A549 treated with AZD9567 at 1 μM for 4 hours (cell line): ENCODE measurements around the gene ZNF710. TPM values are rescaled to one million over a fixed set of nuclear protein-coding genes. Genes with fewer than 3 reads are reported as not detected.

ENCODE experiments used
- total RNA-seq: library from RNA; stranded (reverse); fragments of 200-300 nt; extraction: Qiagen RNA extraction; gene quantifications from 5 replicates; pipeline ENCODE4 v1.2.3, GENCODE V29; 2022; ENCODE audit not compliant: insufficient read depth

ZNF710 gene
- 12.2 to 14.4 TPM (median 13.4 TPM) in 5 replicates for total RNA-seq

GRCh38 chr15:90001062-90001682 is at the start of gene ZNF710:
ZNF710 (plus strand) TSS chr15:90001324; CDS start chr15:90067138, 65,814 bp downstream.

GRCh38 chr15:90101969-90102890 is 101.1 kb downstream of the ZNF710 start, which contains the start of gene IDH2:
IDH2 (minus strand) TSS chr15:90102468; CDS start chr15:90102390, 78 bp downstream.

Other genes starting within 250 kb of the ZNF710 start
- 0.28 to 0.50 TPM (median 0.38 TPM) in 4 of 5 replicates, not detected in the other for gene MESP2, start 225.0 kb upstream of the ZNF710 start, total RNA-seq
- 46.9 to 63.8 TPM (median 50.8 TPM) in 5 replicates for gene ANPEP, start 186.5 kb upstream of the ZNF710 start, total RNA-seq
- gene AP3S2, start 107.3 kb upstream of the ZNF710 start, total RNA-seq, result 35.1 to 59.3 TPM (median 40.9 TPM) in 5 replicates
- gene ARPIN, start 88.4 kb upstream of the ZNF710 start, total RNA-seq, result 10.1 to 15.8 TPM (median 12.0 TPM) in 5 replicates
- 41.0 to 48.4 TPM (median 47.3 TPM) in 5 replicates for gene IDH2, start 101.1 kb downstream of the ZNF710 start, total RNA-seq
- gene SEMA4B, start 200.0 kb downstream of the ZNF710 start, total RNA-seq, result 60.7 to 85.0 TPM (median 82.2 TPM) in 5 replicates
- 179 to 231 TPM (median 224 TPM) in 5 replicates for gene CIB1, start 232.6 kb downstream of the ZNF710 start, total RNA-seq
- 3.1 to 5.1 TPM (median 4.6 TPM) in 5 replicates for gene GDPGP1, start 232.9 kb downstream of the ZNF710 start, total RNA-seq
- 0.10 to 0.26 TPM (median 0.15 TPM) in 4 of 5 replicates, not detected in the other for gene TTLL13, start 248.2 kb downstream of the ZNF710 start, total RNA-seq